HG02938 (cell line): ENCODE data around the gene PCDHAC1.
"Not testable (repeated sequence)": the region's sequence is repeated elsewhere in the genome, so short reads cannot be mapped to it uniquely, and the experiment has no call there.

Experiments
- ATAC-seq: cut with Tn5 transposase; IDR thresholded peaks from one replicate; pipeline ENCODE4 v1.9.1; 2021; ENCODE audit warnings: mild to moderate bottlenecking, moderate library complexity; ENCODE audit not compliant: unreplicated experiment

PCDHAC1 gene

GRCh38 chr5:140925806-140926442 lies at the start of gene PCDHAC1:
PCDHAC1 (plus strand) TSS chr5:140926299; CDS start chr5:140926893, 594 bp downstream.
- no peak for ATAC-seq

- not testable (repeated sequence) for ATAC-seq
Observed at GRCh38 chr5:140876541-140877261, 49.4 kb upstream of the PCDHAC1 start.

GRCh38 chr5:140877262-140877581 lies 48.9 kb upstream of the PCDHAC1 start:
- no peak for ATAC-seq

- ATAC-seq: no peak
Observed at GRCh38 chr5:140881889-140882590, 44.1 kb upstream of the PCDHAC1 start, which contains the start of gene PCDHA13. PCDHA13 (plus strand) TSS chr5:140882124; CDS start chr5:140882269, 145 bp downstream.

- no peak for ATAC-seq
Observed at GRCh38 chr5:140882591-140882899, 43.6 kb upstream of the PCDHAC1 start.

- ATAC-seq: no peak
Observed at GRCh38 chr5:140883373-140883772, 42.7 kb upstream of the PCDHAC1 start.

GRCh38 chr5:140883927-140884697 lies 42.0 kb upstream of the PCDHAC1 start:
- ATAC-seq: no peak

- ATAC-seq: no peak
Observed at GRCh38 chr5:140916325-140916724, 9.8 kb upstream of the PCDHAC1 start.

- no peak for ATAC-seq
Observed at GRCh38 chr5:140923601-140924000, 2.5 kb upstream of the PCDHAC1 start.

- ATAC-seq: no peak
Observed at GRCh38 chr5:140926443-140927227, 536 bp downstream of the PCDHAC1 start.

GRCh38 chr5:140927228-140927573 lies 1.1 kb downstream of the PCDHAC1 start:
- ATAC-seq: no peak

GRCh38 chr5:140934964-140935606 lies 9.0 kb downstream of the PCDHAC1 start:
- ATAC-seq: no peak

- ATAC-seq: no peak
Observed at GRCh38 chr5:140946578-140946977, 20.5 kb downstream of the PCDHAC1 start.

GRCh38 chr5:140951636-140952035 lies 25.5 kb downstream of the PCDHAC1 start:
- no peak for ATAC-seq

GRCh38 chr5:140953234-140953633 lies 27.1 kb downstream of the PCDHAC1 start:
- ATAC-seq: no peak

GRCh38 chr5:140962190-140962589 lies 36.1 kb downstream of the PCDHAC1 start:
- ATAC-seq: no peak

GRCh38 chr5:140964356-140964755 lies 38.3 kb downstream of the PCDHAC1 start:
- no peak for ATAC-seq

GRCh38 chr5:140965905-140966292 lies 39.8 kb downstream of the PCDHAC1 start:
- ATAC-seq: no peak

GRCh38 chr5:140966293-140967225 lies 40.5 kb downstream of the PCDHAC1 start, which contains the start of gene PCDHAC2:
PCDHAC2 (plus strand) TSS chr5:140966476; CDS start chr5:140966767, 291 bp downstream.
- ATAC-seq: no peak
